ENCODE measurements around the gene HERPUD2.

- no peak for TF ChIP-seq CTCF (IDR thresholded peaks at IDR 0.05)
- no peak for TF ChIP-seq POLR2A (IDR thresholded peaks at IDR 0.05)
- TF ChIP-seq POLR2AphosphoS5 (IDR thresholded peaks at IDR 0.05; ENCODE audit: insufficient read depth in 1 of 2, low read depth in 1 of 2) = no peak
Measured at GRCh38 chr7:35691366-35691765, 3.6 kb downstream of the HERPUD2 start.
